ENCODE results near the gene WSB2.

WSB2 gene

DNA sequence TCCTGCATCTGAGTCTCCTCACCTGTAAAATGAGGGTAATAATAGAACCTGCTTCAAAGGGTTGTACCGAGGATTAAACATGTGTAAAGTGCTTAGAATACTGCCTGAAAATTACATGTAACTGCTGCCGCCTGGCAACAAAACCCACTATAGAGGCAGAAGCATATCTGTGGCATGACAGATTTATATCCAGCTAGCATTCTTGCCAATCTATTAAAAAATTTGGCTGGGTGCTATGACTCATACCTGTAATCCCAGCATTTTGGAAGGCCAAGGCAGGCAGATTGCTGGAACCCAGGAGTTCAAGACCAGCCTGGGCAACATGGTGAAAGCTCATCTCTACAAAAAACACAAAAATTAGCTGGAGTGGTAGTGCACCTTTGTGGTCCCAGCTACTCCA, 75.8 kb downstream of the WSB2 start:
- no peak for TF ChIP-seq SIN3A (IDR thresholded peaks at IDR 0.05; ENCODE audit: borderline replicate concordance, insufficient read depth, low read length)
- TF ChIP-seq FOXP2 (optimal IDR thresholded peaks at IDR 0.05; ENCODE audit: borderline replicate concordance, extremely low read depth, extremely low read length, insufficient read depth) = no peak
- TF ChIP-seq TAF1 (IDR thresholded peaks at IDR 0.05; ENCODE audit: borderline replicate concordance, insufficient read depth, low read length) = no peak
- TF ChIP-seq POLR2AphosphoS5 (IDR thresholded peaks at IDR 0.05; ENCODE audit: low read depth, low read length) = no peak
- TF ChIP-seq, protein P1, sequence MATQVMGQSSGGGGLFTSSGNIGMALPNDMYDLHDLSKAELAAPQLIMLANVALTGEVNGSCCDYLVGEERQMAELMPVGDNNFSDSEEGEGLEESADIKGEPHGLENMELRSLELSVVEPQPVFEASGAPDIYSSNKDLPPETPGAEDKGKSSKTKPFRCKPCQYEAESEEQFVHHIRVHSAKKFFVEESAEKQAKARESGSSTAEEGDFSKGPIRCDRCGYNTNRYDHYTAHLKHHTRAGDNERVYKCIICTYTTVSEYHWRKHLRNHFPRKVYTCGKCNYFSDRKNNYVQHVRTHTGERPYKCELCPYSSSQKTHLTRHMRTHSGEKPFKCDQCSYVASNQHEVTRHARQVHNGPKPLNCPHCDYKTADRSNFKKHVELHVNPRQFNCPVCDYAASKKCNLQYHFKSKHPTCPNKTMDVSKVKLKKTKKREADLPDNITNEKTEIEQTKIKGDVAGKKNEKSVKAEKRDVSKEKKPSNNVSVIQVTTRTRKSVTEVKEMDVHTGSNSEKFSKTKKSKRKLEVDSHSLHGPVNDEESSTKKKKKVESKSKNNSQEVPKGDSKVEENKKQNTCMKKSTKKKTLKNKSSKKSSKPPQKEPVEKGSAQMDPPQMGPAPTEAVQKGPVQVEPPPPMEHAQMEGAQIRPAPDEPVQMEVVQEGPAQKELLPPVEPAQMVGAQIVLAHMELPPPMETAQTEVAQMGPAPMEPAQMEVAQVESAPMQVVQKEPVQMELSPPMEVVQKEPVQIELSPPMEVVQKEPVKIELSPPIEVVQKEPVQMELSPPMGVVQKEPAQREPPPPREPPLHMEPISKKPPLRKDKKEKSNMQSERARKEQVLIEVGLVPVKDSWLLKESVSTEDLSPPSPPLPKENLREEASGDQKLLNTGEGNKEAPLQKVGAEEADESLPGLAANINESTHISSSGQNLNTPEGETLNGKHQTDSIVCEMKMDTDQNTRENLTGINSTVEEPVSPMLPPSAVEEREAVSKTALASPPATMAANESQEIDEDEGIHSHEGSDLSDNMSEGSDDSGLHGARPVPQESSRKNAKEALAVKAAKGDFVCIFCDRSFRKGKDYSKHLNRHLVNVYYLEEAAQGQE (IDR thresholded peaks at IDR 0.05; ENCODE audit: insufficient read depth in 1 of 2, low read depth in 2 of 2, low read length in 2 of 2) = no peak
